Activated T-helper 17 cell treated with anti-CD3 and anti-CD28 coated beads, Interleukin-2, amount 50 U/mL, for 72 hours (primary cell): Measurements from ENCODE around the gene PTCHD1. TPM values are rescaled to one million over a fixed set of nuclear protein-coding genes. Genes with fewer than 3 reads are reported as not detected.

Source experiments
- ATAC-seq: fragments of 150-1000 bp; cut with Tn5 transposase; replicated peaks from 2 replicates; pipeline ENCODE4 v1.10.0; 2021; ENCODE audit warnings: mild to moderate bottlenecking, moderate library complexity
- H3K27ac Mint-ChIP-seq: one replicate; pipeline ENCODE4 v1.8.0; 2022; ENCODE audit warnings: mixed read lengths
- H3K27me3 Mint-ChIP-seq: one replicate; pipeline ENCODE4 v1.8.0; 2022; ENCODE audit warnings: mixed read lengths
- H3K36me3 Mint-ChIP-seq: one replicate; pipeline ENCODE4 v1.8.0; 2022; ENCODE audit warnings: low read depth, mild to moderate bottlenecking, mixed read lengths
- H3K4me1 Mint-ChIP-seq: one replicate; pipeline ENCODE4 v1.8.0; 2022; ENCODE audit warnings: mixed read lengths
- H3K4me3 Mint-ChIP-seq: one replicate; pipeline ENCODE4 v1.8.0; 2022; ENCODE audit warnings: mild to moderate bottlenecking, mixed read lengths
- H3K9me3 Mint-ChIP-seq: one replicate; pipeline ENCODE4 v1.8.0; 2022; ENCODE audit warnings: mixed read lengths
- total RNA-seq, 2 donors: library from RNA; stranded (reverse); gene quantifications; one replicate each; pipeline ENCODE4 v1.2.3, GENCODE V29; 2022

Gene PTCHD1
- total RNA-seq, 2 donors from 2014 or later, result 0.03 TPM; not detected in 1

DNA sequence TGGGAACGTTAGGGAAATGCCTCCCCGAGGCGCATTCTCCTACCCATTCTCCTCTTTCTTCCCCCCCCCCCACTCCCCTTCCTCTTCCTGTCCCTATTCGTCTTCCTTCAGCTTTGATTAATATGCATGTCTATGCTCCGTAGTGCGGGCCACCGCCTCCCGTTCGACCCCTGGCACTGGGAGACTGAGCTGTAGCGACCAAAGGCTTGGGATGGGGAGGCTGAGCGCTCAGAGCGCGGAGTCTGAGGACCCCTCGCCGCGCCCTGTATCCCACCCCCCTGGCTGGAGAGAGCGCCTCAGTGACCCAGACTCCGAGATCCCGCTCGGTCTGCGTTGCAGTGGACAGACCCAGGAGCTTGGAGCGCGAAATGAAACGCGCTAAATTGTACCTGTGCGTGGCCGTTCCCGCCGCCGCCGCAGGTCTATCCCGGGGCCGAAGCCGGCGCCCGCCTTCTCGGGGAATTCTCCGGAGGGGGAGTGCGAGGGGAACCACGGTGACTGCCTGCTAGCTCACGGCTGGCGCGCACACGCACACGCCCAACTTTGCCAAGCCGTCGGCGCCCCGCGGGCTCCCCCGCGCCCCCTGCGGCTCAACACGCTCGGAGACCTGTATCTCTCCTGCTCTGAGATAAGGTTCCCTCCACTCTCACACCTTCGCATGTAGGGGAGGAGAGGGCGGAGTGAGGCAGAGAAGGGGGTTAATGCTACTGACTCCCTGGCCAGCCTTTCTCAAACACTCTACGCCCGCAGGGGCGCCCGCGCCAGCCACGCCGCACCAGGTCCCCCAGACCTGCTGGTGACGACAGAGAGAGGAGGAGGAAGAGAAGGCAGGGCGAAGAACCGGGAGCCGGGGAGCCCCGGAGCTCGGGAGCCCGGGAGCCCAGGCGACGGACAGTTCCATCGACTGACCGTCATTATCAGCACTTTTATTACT is 1.5 kb upstream of the PTCHD1 start:
- Mint-ChIP-seq H3K4me3 (no peak overlapping the region), H3K9me3 (no peaks in the 10 kb centered on the region), H3K27ac (no peak overlapping the region), H3K27me3 (peaks cover 26% of the 10 kb centered on the region), H3K36me3 (no peaks in the 10 kb centered on the region), H3K4me1 (no peaks in the 10 kb centered on the region)
- no peak for ATAC-seq

DNA sequence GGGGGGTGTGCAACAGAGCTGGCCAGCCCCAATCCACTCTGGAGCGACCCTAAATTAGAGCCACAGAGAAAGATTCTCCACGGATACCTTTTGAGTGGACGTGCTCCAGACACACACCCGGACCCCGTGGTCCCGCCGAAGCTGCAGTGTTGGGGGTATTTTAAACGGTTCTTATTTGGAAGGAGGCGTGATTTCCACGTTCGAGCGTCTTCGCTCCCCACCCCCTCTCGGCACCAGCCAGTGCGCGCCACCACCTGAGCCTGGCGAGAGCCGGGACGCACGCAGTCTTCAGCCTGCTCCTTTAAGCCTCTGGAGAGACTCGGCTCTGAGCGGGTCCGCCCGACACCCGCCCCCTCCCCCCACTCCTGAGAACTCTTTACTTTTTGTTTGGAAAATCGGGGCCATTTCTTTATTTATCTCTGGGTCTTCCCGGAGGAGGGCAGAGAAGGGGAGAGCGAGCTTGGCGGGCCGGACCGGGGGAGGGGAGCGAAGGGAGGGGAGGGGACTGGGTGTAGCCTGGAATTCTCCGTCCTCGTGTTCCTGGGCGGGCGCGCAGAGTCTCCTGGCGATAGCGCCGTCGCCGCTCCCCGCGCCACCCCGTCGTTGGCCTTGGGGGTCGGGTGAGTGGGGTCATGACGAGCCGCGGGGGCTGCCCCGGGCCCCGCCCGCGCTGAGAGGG is 668 bp upstream of the PTCHD1 start:
- no peaks in the 10 kb centered on the region for H3K4me1 Mint-ChIP-seq
- no peak for ATAC-seq
- peaks cover 26% of the 10 kb centered on the region for H3K27me3 Mint-ChIP-seq
- no peaks in the 10 kb centered on the region for H3K36me3 Mint-ChIP-seq
- H3K4me3 Mint-ChIP-seq, result no peak overlapping the region
- no peaks in the 10 kb centered on the region for H3K9me3 Mint-ChIP-seq
- no peak overlapping the region for H3K27ac Mint-ChIP-seq

GRCh38 chrX:23334521-23334847 is 165 bp upstream of the PTCHD1 start:
- H3K9me3 Mint-ChIP-seq, result no peaks in the 10 kb centered on the region
- peaks cover 26% of the 10 kb centered on the region for H3K27me3 Mint-ChIP-seq
- H3K4me1 Mint-ChIP-seq, result no peaks in the 10 kb centered on the region
- no peak overlapping the region for H3K4me3 Mint-ChIP-seq
- no peaks in the 10 kb centered on the region for H3K36me3 Mint-ChIP-seq
- ATAC-seq, result no peak
- no peak overlapping the region for H3K27ac Mint-ChIP-seq

- Mint-ChIP-seq H3K27me3 (peaks cover 14% of the 10 kb centered on the region), H3K9me3 (no peaks in the 10 kb centered on the region), H3K4me1 (no peaks in the 10 kb centered on the region), H3K4me3 (no peak overlapping the region), H3K27ac (no peak overlapping the region), H3K36me3 (no peaks in the 10 kb centered on the region)
- ATAC-seq, result no peak
Measured at GRCh38 chrX:23338334-23338733, 3.7 kb downstream of the PTCHD1 start.

DNA sequence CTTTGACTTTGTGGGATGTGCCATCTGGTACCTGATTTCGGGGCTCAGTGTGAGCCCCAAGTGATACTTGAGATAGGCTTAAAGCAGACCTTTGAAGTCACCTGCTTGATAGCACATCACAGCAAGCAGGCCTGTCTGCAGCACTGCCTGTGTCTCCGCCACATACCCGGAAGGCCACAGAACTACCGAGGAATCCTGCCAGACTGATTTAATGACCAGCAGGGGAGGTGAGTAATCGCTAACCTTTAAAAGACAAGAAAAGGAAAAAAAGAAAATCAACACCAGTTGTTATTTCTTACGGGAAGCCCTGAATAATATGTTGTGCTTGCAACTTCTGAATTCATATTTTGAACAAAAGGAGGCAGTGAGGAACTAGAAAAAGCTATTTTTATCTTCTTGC is 6.8 kb downstream of the PTCHD1 start:
- no peaks in the 10 kb centered on the region for H3K4me1 Mint-ChIP-seq
- peaks cover 10% of the 10 kb centered on the region for H3K27me3 Mint-ChIP-seq
- ATAC-seq, result no peak
- H3K9me3 Mint-ChIP-seq, result no peaks in the 10 kb centered on the region
- H3K27ac Mint-ChIP-seq, result no peak overlapping the region
- no peaks in the 10 kb centered on the region for H3K36me3 Mint-ChIP-seq
- H3K4me3 Mint-ChIP-seq, result no peak overlapping the region

DNA sequence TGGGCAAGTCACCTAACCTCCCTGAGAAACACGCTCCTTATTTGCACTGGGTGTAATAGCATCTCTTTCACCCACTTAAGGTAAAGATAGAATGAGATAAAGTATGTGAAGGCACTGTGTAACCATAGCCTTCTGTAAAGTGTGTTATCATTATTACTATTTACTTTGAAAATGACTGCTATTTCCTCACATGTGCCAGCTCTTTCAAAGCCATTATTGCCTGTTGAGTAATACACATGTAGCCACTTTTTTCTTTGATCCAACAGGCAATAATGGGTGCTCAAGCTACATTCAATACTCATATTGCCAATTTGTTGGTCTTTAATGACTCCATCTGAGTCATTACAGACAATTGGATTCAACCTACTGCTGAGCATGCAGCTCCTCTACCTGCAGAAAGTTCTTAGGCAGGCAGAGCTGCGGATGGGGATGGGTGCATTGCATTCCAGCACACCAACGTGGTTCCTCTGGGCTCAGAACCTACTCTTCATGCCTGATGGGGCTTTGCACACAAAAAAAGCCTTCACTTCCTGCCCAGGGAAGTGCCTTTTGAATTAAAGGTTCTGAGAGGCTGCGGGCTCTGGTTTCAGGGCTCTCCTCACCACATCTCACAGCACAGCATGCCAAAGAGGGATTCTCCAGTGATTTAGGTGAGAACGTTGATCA is 9.7 kb downstream of the PTCHD1 start:
- Mint-ChIP-seq H3K9me3 (no peaks in the 10 kb centered on the region), H3K27ac (no peak overlapping the region), H3K4me1 (no peaks in the 10 kb centered on the region), H3K4me3 (no peak overlapping the region), H3K36me3 (no peaks in the 10 kb centered on the region), H3K27me3 (peaks cover 7% of the 10 kb centered on the region)
- no peak for ATAC-seq

DNA sequence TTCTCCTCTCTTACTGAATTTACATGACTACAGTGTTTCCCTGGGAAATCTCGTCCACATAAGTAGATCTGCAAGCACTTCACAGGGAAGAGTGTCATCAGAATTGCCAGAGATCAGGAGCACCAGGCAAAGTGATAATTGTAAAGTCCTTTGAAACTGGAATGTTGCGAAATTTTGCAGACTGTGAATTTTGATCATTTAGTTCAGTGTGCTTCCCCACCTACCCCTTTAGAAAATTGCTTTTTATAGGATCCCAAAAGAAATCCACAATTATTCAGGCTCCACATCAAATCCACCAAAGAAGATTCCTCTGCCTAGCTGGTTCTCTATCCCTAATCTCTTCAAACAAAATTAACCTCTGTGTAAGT is 10.2 kb downstream of the PTCHD1 start:
- no peak overlapping the region for H3K27ac Mint-ChIP-seq
- no peaks in the 10 kb centered on the region for H3K36me3 Mint-ChIP-seq
- H3K4me1 Mint-ChIP-seq, result no peaks in the 10 kb centered on the region
- no peak overlapping the region for H3K4me3 Mint-ChIP-seq
- H3K9me3 Mint-ChIP-seq, result no peaks in the 10 kb centered on the region
- ATAC-seq, result no peak
- peaks cover 7% of the 10 kb centered on the region for H3K27me3 Mint-ChIP-seq

DNA sequence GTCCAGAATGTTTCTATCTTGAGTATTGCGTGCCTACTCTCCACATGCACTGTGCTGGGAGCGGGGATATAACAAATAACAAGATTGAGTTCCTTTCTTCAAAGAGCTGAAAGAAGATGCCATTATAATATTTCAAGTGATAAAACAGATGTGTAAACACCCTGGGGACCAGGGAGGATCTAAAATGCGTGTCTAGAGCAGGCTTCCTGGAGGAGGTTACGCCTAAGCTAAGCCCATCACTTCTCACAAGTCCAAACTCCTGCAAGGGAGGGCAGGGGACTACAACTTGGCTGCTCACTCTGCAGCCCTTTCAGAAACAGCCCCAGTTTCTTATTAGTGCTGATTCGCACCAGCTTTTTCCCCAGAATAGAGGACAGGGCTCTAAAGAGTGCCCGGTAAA is 21.5 kb downstream of the PTCHD1 start:
- Mint-ChIP-seq H3K27ac (no peak overlapping the region), H3K9me3 (peaks cover 12% of the 10 kb centered on the region), H3K27me3 (no peaks in the 10 kb centered on the region), H3K36me3 (no peaks in the 10 kb centered on the region), H3K4me3 (no peak overlapping the region), H3K4me1 (no peaks in the 10 kb centered on the region)
- no peak for ATAC-seq

DNA sequence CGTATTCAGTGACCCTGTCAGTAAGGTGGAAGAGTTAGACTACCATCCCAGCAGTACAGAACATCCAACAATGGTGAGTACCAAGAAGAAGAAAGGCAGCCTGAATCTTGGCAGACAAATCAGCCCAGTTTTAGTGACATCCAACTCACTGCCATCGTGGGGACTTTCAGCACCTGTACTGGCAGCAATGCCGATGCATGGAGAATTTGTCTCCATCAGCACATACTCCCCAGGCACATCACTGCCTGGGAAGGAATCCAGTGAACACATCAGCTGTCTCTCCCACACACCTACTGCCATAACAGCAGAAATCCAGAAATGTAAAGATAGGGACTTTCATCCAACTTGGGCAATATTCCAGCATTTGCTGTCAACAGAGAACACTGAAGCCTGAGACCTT is 29.8 kb downstream of the PTCHD1 start:
- Mint-ChIP-seq H3K27me3 (no peaks in the 10 kb centered on the region), H3K9me3 (peaks cover 4% of the 10 kb centered on the region), H3K36me3 (no peaks in the 10 kb centered on the region), H3K4me3 (no peak overlapping the region), H3K27ac (no peak overlapping the region), H3K4me1 (no peaks in the 10 kb centered on the region)
- no peak for ATAC-seq

- ATAC-seq, result no peak
- no peak overlapping the region for H3K4me3 Mint-ChIP-seq
- no peaks in the 10 kb centered on the region for H3K36me3 Mint-ChIP-seq
- no peaks in the 10 kb centered on the region for H3K27me3 Mint-ChIP-seq
- H3K27ac Mint-ChIP-seq, result no peak overlapping the region
- no peaks in the 10 kb centered on the region for H3K4me1 Mint-ChIP-seq
- peaks cover 2% of the 10 kb centered on the region for H3K9me3 Mint-ChIP-seq
Measured at GRCh38 chrX:23365541-23365940, 30.9 kb downstream of the PTCHD1 start.

GRCh38 chrX:23366914-23367313 is 32.3 kb downstream of the PTCHD1 start:
- Mint-ChIP-seq H3K36me3 (no peaks in the 10 kb centered on the region), H3K27ac (no peak overlapping the region), H3K27me3 (no peaks in the 10 kb centered on the region), H3K4me3 (no peak overlapping the region), H3K4me1 (no peaks in the 10 kb centered on the region), H3K9me3 (no peaks in the 10 kb centered on the region)
- no peak for ATAC-seq

GRCh38 chrX:23369027-23369426 is 34.4 kb downstream of the PTCHD1 start:
- no peak for ATAC-seq
- Mint-ChIP-seq H3K36me3 (no peaks in the 10 kb centered on the region), H3K27ac (no peak overlapping the region), H3K4me3 (no peak overlapping the region), H3K9me3 (no peaks in the 10 kb centered on the region), H3K27me3 (no peaks in the 10 kb centered on the region), H3K4me1 (no peaks in the 10 kb centered on the region)

GRCh38 chrX:23372220-23372902 is 37.7 kb downstream of the PTCHD1 start:
- H3K9me3 Mint-ChIP-seq, result no peaks in the 10 kb centered on the region
- no peaks in the 10 kb centered on the region for H3K4me1 Mint-ChIP-seq
- no peak for ATAC-seq
- H3K27ac Mint-ChIP-seq, result no peak overlapping the region
- no peaks in the 10 kb centered on the region for H3K36me3 Mint-ChIP-seq
- no peak overlapping the region for H3K4me3 Mint-ChIP-seq
- H3K27me3 Mint-ChIP-seq, result no peaks in the 10 kb centered on the region

- no peak for ATAC-seq
Measured at GRCh38 chrX:23373129-23373804, 38.6 kb downstream of the PTCHD1 start.

More at GRCh38 chrX:23373129-23373804, 38.6 kb downstream of the PTCHD1 start:
- H3K4me3 Mint-ChIP-seq, result no peak overlapping the region
- no peaks in the 10 kb centered on the region for H3K36me3 Mint-ChIP-seq
- H3K27ac Mint-ChIP-seq, result no peak overlapping the region
- H3K4me1 Mint-ChIP-seq, result no peaks in the 10 kb centered on the region
- H3K27me3 Mint-ChIP-seq, result no peaks in the 10 kb centered on the region
- H3K9me3 Mint-ChIP-seq, result no peaks in the 10 kb centered on the region
